Fibroblast of peridontal ligament (primary cell): ENCODE measurements around the gene COPRS.
"Not testable (repeated sequence)": the region's sequence is repeated elsewhere in the genome, so short reads cannot be mapped to it uniquely, and the experiment has no call there.

Experiments used
- DNase-seq: peaks from one replicate; pipeline ENCODE4 v3.0.0-alpha.2; 2010; ENCODE audit errors: extremely low read depth

The COPRS gene

DNA sequence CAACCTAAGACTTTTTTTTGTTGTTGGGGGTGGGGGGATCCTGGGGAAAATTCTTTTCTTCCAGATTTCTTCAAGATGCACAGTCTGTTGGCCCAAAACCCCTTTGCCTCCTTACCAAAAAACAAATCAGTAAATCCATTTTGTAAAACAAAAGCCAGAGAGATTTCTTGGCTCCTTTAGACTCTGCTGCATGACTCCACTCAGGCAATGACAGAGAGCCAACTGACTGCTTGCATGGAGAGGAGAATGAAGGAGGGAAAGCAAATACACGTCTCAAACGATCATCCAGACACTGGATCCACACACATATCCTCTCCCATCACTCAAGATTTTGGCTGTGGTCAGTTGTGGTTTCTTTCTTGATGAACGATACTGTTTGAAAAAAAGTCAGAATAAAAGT lies 13.8 kb downstream of the COPRS start:
- peak; percentile 40 for DNase-seq

DNA sequence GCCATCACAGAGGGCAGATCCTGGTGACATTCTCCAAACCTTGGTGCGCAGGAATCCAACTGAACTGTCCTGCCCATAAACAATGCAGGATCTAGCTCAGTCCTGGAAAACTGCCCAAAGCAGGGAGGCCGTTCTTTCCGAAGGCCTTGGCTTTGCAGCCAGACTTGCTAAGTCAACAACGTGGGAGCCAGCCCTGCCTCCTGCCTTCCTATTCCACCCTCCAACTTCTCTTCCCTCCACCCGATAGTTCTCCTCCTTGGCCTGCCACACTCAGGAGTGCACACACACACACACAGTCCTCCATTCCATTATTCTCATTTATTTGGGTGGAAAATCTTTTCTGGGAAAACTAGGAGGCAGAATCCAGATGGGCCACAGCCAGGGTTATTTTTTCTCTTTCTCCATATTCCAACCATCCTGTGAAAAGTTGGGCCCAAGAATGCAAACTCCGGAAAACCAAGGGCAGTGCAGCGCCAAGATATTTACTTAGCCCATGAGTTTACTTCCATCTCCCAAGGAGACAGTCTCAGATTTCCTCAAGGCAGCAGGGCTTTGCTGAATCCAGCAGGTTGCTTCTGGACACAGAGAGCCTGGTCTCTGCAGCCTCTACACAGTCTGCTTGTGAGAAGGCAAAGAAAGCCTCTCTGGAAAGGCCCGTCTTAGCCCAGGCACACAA lies 15.8 kb downstream of the COPRS start:
- DNase-seq: peak; percentile 91

DNA sequence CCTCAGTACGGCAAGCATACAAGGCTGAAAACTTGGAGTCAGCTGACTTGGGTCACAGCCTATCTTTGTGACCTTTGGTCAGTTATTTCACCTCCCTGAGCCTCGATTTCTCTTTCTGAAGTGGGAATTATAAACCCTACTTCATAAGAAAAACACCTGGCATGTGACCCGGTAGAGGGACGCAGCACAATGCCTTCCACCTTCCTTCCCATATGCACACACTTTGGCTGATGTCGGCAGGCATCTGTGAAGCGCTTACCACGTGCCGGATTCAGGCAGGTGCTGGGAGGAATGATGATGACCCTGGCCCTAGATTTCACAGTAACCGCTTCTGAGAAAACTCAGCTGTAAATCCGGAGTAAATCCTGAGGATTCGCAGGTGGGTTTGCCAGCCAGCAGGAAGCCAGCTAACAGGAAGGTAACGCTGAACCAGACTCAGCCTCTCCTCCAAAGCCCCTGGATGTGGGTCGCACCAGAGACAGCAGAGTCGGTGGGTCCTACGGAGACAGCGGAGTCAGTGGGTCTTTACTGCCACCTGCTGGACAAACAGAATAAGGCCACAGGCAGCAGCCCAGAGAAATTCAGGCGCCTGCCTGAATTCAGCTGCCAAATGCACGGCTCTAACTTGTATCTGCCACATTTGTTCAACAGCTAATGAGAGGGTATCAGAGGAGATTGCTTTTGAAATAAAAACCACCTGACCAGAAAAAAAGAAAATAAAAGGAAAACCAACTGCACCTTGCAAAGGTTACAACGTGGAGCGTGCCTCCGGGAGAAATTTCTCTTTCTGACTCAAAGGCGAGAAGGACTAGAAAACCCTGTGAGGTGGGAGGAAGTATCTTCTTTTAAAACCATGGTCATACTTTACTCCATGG lies 16.6 kb downstream of the COPRS start:
- DNase-seq: peak; percentile 85

DNA sequence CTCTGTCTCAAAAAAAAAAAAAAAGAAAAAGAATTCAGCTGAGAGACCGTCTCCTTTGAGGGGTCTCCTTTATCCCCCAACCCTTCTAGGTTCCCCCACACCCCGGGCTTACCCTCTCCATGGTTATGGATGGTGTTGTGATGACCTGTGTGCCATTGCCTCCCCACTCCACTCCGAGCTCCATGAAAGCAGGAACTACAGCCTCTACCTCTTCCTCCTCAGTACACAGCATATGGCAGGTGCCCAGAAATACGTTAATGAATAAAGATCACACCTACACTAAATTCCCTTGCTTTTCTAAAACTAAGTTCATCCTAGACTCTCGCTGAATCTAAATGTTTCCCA lies 17.2 kb downstream of the COPRS start:
- no peak for DNase-seq

DNA sequence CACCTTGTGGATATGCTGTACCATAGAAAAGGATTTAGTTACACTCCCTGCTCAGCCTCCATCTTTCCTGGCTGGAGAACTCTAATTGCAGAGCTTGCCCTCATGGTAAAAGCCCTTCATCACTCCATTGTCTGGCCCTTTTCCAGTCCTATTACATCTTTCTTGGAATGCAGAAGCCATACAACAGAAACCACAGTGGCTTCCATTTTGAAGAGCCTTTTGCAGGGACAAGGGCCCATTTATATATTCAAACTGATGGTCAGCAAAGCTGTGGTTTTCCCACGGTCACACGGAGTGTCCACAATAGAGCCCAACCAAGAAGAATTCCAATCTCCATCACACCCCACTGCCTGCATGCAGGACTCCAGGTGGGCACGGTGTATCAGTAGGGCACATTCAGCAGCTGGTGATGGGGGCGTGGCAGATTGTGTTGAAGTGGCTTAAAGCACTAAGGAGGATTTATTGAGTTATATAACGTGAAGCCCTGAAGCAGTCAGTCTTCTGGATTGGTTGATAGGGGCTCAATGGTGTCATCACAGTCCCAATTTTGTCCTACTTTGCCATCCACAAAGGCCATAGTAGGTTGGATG lies 20.3 kb downstream of the COPRS start:
- peak; percentile 52 for DNase-seq

DNA sequence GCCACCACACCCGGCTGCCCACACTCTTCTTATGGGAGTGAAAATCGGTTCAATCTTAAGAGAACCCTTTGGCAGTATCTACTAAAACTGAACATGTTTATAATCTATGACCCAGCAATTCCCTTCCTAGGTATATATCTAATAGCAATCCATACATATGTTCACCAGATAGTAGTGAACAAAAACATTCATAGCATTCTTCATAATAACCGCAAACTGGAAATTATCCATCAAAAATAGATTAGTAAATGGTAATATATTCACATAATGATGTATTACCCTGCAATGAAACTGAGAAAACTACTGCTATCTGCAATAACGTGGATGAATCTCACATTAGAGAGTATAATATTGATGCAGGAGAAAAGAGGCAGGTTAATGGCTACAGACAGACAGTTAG lies 23.1 kb downstream of the COPRS start:
- no peak for DNase-seq

DNA sequence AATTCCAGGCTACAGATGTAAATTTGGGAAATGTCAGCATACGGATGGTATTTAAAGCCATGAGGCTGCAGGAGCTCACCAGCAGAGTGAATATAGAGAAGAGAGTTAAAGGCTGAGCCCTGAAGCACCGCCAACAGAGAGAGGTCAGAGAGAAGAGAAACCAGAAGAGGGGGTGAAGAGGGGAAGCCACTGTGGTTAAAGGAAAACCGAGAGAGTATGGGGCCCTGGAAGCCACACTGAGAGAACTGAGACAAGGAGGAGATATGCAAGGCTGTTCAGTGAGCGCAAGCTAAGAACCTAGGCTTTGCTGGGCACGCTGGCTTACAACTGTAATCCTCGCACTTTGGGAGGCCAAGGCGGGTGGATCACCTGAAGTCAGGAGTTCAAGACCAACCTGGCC lies 24.6 kb downstream of the COPRS start:
- no peak for DNase-seq

DNA sequence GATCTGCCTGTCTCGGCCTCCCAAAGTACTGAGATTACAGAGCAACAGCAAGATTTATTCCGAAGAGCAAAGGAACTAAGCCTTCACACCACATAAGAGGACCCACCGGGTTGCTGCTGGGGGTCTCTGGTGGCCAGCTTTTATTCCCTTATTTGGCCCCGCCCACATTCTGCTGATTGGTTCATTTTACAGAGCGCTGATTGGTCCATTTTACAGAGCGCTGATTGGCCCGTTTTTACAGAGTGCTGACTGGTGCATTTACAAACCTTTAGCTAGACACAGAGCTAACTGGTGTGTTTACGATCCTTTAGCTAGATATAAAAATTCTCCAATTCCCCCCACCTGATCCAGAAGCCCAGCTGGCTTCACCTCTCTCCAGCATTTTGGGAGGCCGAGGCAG lies 26.3 kb downstream of the COPRS start:
- DNase-seq: no peak

DNA sequence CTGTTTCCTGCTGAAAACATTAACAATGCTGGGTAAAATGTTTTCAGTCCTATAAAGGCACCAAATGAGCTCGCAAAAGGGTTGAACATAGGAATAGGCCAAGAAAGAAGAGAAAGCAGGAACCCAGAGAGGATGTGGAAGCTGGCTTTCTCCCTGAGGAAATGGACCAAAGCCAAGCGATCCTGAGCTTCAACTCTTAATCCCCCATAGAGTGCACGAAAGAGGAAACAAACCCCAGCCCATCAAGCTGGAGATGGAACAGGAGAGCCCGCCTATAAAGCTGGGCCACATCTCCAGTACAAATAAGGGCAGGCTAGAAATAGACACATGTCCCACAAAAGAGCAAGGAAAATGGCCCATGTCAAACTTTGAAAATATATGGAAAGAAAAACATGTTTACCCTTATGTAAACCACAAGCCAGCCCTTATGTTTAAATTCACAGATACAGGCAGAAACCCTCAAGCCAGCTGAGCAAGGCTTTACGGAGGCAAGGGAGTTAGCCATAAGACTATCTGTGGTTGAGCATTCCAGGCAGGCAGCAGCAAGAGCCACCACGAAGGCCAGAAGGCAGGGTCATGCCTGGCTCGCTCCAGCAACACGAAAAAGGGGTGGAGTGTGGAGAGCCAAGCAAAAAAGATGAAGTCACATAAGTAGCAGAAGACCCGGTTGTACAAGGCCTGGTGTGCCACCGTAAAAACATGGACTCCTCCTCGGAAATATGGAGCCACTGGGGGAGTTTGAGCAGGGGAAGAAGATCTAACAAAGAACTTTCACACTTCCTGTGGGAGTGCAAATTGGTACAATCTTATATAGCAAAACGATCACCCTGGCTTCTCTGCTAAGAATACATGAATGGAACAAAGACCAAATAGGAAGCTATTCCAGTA lies 27.8 kb downstream of the COPRS start:
- DNase-seq: peak; percentile 79

DNA sequence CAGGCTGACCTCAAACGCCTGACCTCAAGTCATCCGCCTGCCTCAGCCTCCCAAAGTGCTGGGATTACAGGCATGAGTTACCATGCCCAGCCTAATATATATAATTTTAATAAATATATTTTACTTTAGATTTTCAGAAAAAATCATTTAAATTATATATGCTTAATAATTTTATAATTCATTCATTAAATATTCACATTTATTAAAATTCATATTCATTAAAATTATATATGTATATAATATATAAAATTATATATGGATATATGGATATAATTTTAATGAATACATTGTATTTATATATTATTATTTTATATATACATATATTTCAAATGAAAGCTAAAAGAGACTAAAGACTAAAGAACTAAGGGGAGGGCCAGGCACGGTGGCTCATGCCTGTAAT lies 29.4 kb downstream of the COPRS start:
- no peak for DNase-seq

DNA sequence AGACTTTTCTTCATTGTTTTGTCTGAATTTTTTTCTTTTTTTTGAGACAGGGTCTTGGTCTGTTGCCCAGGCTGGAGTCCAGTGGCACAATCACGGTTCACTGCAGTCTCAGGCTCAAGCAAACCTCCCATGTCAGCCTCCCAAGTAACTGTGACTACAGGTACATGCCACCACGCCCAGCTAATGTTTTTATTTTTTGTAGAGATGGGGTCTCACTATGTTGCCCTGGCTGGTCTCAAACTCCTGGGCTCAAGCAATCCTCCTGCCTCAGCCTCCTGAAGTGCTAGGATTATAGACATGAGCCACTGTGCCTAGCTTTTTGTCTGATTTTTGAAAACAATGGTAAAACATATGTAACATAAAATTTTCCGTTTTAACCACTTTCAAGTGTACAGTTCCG lies 30.1 kb downstream of the COPRS start:
- not testable (repeated sequence) for DNase-seq

DNA sequence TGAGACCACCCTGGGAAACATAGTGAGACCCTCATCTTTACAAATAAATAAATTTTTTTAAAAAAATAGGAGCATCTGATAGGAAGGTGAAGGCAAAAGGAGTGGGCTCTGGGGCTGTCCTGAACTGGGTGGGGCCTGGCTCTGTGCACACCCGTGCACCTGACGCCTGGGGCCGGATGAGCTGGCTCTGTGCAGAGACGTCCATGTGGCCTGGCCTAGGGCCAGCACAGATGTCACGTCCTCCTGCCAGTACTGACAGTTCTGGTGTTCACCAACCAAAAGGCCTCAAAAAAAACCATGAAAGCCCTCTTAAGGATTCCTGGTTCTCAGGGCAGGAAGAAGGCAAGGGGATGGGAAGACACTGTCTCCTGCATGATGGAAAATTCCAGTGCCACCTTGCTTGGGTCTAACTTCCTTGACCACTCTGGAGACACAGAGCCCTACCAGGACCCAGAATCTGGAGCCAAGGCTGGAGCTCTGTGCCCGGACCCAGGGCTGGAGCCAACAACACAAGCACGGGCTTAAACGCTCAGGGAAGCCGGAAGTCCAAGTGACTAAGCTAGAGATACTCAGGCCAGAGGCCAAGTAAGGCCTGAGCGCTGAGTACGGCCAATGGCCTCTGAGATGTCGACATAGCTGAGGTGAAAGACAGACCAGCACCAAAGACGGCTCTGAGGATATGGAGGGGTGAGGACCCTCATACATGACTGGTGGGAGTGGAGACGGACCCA lies 32.9 kb downstream of the COPRS start:
- DNase-seq: no peak

DNA sequence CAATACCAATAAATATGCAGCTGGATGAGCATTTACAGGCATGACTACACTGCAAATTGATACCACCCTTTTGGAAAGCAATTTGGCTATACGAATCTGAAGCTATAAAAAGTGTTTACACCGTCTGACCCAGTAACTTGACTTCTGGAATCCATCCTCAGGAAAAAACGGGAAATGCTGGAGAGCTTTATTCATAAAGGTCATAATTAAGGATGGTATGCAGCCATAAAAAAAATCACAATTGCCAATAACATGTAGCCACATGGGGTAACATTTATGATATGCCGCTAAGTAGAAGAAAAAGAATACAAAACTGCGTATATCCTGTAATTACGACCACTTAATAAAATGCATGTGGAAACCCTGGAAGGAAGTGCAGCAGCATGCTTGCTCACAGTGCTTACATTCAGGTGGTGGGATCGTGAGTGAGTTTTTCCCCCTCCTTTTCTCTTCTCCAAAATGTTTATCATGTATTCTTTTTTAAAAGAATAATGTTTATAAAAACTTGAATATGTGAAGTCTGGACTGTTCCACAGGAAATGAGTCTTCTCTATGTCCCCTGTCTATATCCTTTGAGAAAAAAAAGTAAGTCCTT lies 34.2 kb downstream of the COPRS start:
- DNase-seq: peak; percentile 77

DNA sequence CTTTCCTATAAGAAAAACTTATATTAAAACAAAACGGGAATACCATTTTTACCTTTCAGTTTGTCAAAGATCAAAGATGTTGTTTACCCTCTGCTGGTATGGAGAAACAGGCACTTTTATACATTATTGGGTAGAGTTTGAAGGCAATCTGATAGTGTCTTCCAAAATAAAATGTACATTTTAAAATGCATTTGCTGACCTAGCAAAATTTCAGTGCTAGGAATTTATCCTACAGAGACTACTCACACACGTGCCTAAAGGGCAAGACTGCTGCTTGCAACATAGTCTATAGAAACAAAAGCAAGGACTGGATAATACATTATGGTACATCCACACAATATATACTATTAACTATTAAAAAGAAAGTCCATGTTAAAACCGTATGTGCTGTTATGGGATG lies 36.0 kb downstream of the COPRS start:
- no peak for DNase-seq

DNA sequence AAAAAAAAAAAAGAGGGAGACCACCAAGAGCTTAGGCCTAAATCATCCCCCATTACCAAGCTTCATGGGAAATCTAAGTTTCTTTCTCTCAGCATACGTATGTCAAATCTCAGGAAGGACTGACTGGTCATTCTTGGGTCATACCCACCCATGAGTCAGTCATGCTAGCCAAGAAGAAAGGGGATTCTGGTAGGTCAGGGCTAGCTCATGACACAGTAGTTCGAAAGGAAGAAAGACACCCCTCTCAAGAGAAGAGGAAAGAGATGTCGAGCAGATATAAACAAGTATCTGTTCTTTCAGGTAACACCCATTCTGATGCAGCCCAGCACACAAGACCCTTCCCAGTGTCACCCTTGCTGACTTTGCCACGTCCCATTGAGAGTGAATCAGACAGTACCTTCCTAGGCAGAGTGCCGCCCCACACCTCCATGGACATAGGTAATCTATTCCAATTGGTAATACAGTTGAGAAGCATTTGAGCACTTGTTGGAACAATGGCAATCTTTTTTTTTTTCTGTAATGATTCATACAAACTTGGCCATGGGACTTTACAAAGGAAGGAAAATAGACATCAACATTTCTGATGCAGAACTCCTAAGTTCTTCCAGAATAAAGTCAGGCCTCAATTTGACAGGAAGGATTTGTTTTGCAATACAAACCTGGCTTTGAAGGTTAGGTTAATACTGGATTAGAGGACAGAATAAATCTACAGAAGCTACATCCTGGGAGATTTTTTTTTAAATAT lies 38.2 kb downstream of the COPRS start:
- no peak for DNase-seq

DNA sequence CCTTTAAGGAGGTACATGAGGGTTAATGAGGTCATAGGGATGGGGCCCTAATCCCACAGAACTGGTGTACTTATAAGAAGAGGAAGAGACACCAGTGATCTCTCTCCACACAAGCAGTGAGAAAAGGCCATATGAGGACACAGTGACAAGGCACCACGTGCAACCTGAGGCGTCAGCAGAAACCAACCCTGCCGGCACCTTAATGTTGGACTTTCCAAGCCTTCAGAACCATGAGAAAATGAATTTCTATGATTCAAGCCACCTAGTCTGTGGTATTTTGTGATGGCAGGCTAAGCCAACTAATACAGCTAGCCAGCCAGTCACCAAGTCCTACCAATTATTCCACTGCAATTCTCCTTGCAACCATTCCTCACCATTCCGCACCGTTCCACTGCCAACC lies 39.5 kb downstream of the COPRS start:
- DNase-seq: no peak

DNA sequence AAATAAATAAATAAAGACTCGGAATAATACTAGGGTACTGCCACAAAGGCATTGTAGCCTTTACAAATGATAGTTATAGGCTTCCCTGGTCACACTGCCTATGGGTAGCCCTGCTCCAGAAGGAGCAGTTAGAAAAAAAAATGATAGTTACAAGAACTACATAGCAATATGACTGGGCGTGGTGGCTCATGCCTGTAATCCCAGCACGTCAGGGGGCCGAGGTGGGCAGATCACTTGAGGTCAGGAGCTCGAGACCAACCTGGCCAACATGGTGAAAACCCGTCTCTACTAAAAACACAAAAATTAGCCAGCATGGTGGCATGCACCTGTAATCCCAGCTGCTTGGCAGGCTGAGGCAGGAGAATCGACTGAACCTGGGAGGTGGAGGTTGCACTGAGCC lies 40.2 kb downstream of the COPRS start:
- DNase-seq: not testable (repeated sequence)

DNA sequence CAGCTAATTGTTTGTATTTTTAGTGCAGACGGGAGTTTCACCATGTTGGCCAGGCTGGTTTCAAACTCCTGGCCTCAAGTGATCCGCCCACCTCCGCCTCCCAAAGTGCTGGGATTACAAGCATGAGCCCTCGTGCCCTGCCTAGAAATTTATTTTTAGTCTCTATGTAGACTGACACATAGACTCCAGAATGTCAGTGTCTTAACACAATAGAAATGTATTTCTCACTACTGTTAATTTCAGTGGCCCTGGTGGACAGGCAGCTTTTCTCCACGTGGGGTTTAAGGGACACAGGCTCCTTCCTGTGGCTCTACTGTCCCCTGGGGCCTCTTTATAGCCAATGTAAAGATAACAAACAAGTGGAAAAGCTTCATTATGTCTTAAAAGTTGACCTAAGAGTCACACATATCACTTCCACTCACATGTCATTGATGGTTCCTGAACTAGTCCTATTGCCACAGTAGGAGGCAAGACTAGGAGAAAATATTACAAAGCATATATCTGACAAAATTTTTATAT lies 43.8 kb downstream of the COPRS start:
- no peak for DNase-seq

DNA sequence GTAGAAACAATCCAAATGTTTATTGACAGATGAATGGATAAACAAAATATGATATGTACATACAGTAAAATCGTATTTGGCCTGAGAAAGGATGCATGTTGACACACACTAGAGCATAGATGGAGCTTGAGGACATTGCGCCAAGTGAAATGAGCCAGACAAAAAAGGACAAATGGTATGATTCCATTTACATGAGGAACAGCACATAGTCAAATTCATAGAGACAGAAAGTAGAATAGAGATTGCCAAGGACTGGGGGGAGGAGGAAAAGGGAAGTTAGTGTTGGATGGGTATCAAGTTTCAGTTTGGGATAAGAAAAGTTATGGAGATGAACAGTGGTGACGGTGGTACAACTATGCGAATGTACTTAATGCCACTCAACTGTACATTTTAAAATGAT lies 47.9 kb downstream of the COPRS start:
- DNase-seq: peak; percentile 51

DNA sequence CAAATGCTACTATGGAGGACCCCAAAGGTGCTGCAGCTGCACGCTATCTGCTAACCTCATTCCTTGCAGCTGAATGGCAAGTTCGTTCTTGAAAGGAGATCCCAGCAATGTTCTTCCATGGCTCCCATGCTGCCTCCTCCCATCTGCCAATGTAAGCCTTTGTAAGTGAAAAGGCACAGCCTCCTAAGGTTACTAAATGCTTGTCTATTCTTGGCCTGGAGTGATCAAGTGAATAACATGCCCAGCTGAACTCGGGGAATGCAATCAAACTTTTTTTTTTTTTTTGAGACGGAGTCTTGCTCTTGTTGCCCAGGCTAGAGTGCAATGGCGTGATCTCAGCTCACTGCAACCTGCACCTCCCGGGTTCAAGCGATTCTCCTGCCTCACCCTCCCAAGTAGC lies 49.2 kb downstream of the COPRS start:
- DNase-seq: peak; percentile 26
